WTC11 (cell line): ENCODE measurements around the gene KIAA1671. TPM values are rescaled to one million over a fixed set of nuclear protein-coding genes. Genes with fewer than 3 reads are reported as not detected.
A peak's percentile ranks its signal among the peaks of the same experiment; 100 is the strongest.

Experiments used
- ATAC-seq: fragments of 200-7000 bp; cut with Tn5 transposase; 2 replicates; pipeline ENCODE4 v1.10.0; 2021; ENCODE audit warnings: mild to moderate bottlenecking, moderate library complexity
- CTCF ChIA-PET: fragments of 300-600 bp; sonication (Branson Sonifier 250); formaldehyde crosslinking; loops from one replicate; lab custom pipeline; 2021; ENCODE audit warnings: antibody characterized with exemption; lab: Charles Lee
- POLR2A ChIA-PET: fragments of 350-600 bp; sonication (Branson Sonifier 250); formaldehyde crosslinking; loops from one replicate; lab custom pipeline; 2021; ENCODE audit warnings: antibody characterized with exemption; lab: Charles Lee
- DNase-seq: peaks from one replicate; pipeline ENCODE4 v3.0.0; 2021; ENCODE audit warnings: low spot score
- H3K27ac Mint-ChIP-seq: 2 replicates; pipeline ENCODE4 v1.8.0; 2021; ENCODE audit warnings: mixed read lengths
- H3K27me3 Mint-ChIP-seq: 2 replicates; pipeline ENCODE4 v1.8.0; 2021; ENCODE audit warnings: low read depth, mild to moderate bottlenecking, moderate library complexity, mixed read lengths
- H3K36me3 Mint-ChIP-seq: 2 replicates; pipeline ENCODE4 v1.8.0; 2021; ENCODE audit warnings: mixed read lengths
- H3K4me1 Mint-ChIP-seq: 2 replicates; pipeline ENCODE4 v1.8.0; 2022; ENCODE audit warnings: mixed read lengths
- H3K4me3 Mint-ChIP-seq: 2 replicates; pipeline ENCODE4 v1.8.0; 2021; ENCODE audit warnings: mild to moderate bottlenecking, moderate library complexity, mixed read lengths
- H3K9me3 Mint-ChIP-seq: 2 replicates; pipeline ENCODE4 v1.8.0; 2021; ENCODE audit warnings: mixed read lengths
- GABPB1 ChIP-seq: sonication (generic); formaldehyde crosslinking; IDR thresholded peaks from 2 replicates; pipeline ENCODE4 v1.8.1; 2023; ENCODE audit warnings: mild to moderate bottlenecking, missing genetic modification reagents
- GRHL2 ChIP-seq: fragments of 250-450 bp; sonication (Bioruptor Pico); IDR thresholded peaks from 2 replicates; pipeline ENCODE4 v1.8.0; 2022; ENCODE audit warnings: mild to moderate bottlenecking, moderate library complexity; ENCODE audit not compliant: insufficient replicate concordance, severe bottlenecking
- HMGA2 ChIP-seq: fragments of 250-450 bp; sonication (Bioruptor Pico); IDR thresholded peaks from 2 replicates; pipeline ENCODE4 v1.4.0; 2021; ENCODE audit warnings: mild to moderate bottlenecking, moderate library complexity
- NFE2L1 ChIP-seq: sonication (generic); formaldehyde crosslinking; IDR thresholded peaks from 2 replicates; pipeline ENCODE4 v1.8.1; 2023; ENCODE audit warnings: missing genetic modification reagents
- NFYB ChIP-seq: sonication (generic); formaldehyde crosslinking; conservative IDR thresholded peaks from 2 replicates; pipeline ENCODE4 v1.8.0; 2022; ENCODE audit warnings: low read depth, missing genetic modification reagents
- NR1H2 ChIP-seq: sonication (generic); formaldehyde crosslinking; IDR thresholded peaks from 2 replicates; pipeline ENCODE4 v1.9.0; 2021; ENCODE audit warnings: mild to moderate bottlenecking, moderate library complexity, missing genetic modification reagents
- PRRX2 ChIP-seq: fragments of 250-450 bp; sonication (Bioruptor Pico); IDR thresholded peaks from 2 replicates; pipeline ENCODE4 v1.8.0; 2021; ENCODE audit warnings: mild to moderate bottlenecking
- RORB ChIP-seq: fragments of 250-450 bp; sonication (Bioruptor Pico); IDR thresholded peaks from 2 replicates; pipeline ENCODE4 v1.9.0; 2021; ENCODE audit warnings: mild to moderate bottlenecking
- SP1 ChIP-seq: sonication (generic); formaldehyde crosslinking; conservative IDR thresholded peaks from 2 replicates; pipeline ENCODE4 v1.8.1; 2022; ENCODE audit warnings: missing genetic modification reagents
- ZNF138 ChIP-seq: sonication (generic); formaldehyde crosslinking; conservative IDR thresholded peaks from 2 replicates; pipeline ENCODE4 v1.8.1; 2022; ENCODE audit warnings: mild to moderate bottlenecking, moderate library complexity, missing genetic modification reagents
- ZNF317 ChIP-seq: sonication (generic); formaldehyde crosslinking; IDR thresholded peaks from 2 replicates; pipeline ENCODE4 v1.8.1; 2023; ENCODE audit warnings: low read depth, mild to moderate bottlenecking, moderate library complexity, missing genetic modification reagents, borderline replicate concordance
- ZNF396 ChIP-seq: fragments of 250-450 bp; sonication (Bioruptor Pico); IDR thresholded peaks from 2 replicates; pipeline ENCODE4 v1.8.0; 2021; ENCODE audit warnings: mild to moderate bottlenecking, moderate library complexity, borderline replicate concordance
- total RNA-seq: library from RNA; stranded (reverse); gene quantifications from 3 replicates; pipeline ENCODE4 v1.2.3, GENCODE V29; 2021
- TF ChIP-seq, protein P1 (sequence below): sonication (generic); formaldehyde crosslinking; IDR thresholded peaks from 2 replicates; pipeline ENCODE4 v1.8.0; 2022; ENCODE audit warnings: mild to moderate bottlenecking, missing genetic modification reagents
- TF ChIP-seq, protein P2 (sequence below): sonication (generic); formaldehyde crosslinking; IDR thresholded peaks from 2 replicates; pipeline ENCODE4 v1.8.1; 2023; ENCODE audit warnings: mild to moderate bottlenecking, missing genetic modification reagents, borderline replicate concordance
- TF ChIP-seq, protein P3 (sequence below): fragments of 250-450 bp; sonication (Bioruptor Pico); IDR thresholded peaks from 2 replicates; pipeline ENCODE4 v1.9.0; 2021; ENCODE audit warnings: mild to moderate bottlenecking
- TF ChIP-seq, protein P4 (sequence below): fragments of 250-450 bp; sonication (Bioruptor Pico); IDR thresholded peaks from 2 replicates; pipeline ENCODE4 v1.9.0; 2021; ENCODE audit warnings: mild to moderate bottlenecking, borderline replicate concordance
- TF ChIP-seq, protein P5 (sequence below): sonication (generic); formaldehyde crosslinking; IDR thresholded peaks from 2 replicates; pipeline ENCODE4 v1.8.1; 2023; ENCODE audit warnings: mild to moderate bottlenecking, missing genetic modification reagents, moderate library complexity

KIAA1671 gene
- total RNA-seq, 1 experiment from 2014 or later: 26.0 TPM

DNA sequence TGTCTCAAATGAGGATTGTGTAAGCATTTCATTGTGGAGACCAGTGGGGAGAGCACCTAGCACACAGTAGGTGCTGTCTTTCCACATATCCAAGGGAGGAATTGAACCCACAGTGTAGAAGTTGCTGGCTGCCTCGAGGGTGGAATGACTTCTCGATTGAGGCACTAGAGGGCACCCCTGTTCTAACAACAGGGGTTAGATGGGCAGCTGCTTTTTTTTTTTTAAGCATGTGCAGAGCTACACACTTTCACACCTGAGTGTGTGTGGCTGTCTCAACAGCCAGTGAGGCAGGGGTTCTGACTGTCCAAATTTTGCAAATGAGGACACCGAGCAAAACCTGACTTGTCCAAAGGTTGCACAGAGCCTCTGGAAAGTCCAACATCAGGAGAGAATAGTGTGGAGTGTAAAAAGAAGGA lies 128.9 kb downstream of the KIAA1671 start:
- H3K4me1 Mint-ChIP-seq: no peaks in the 10 kb centered on the region
- peak; percentile 68 for DNase-seq
- TF ChIP-seq, protein P1, sequence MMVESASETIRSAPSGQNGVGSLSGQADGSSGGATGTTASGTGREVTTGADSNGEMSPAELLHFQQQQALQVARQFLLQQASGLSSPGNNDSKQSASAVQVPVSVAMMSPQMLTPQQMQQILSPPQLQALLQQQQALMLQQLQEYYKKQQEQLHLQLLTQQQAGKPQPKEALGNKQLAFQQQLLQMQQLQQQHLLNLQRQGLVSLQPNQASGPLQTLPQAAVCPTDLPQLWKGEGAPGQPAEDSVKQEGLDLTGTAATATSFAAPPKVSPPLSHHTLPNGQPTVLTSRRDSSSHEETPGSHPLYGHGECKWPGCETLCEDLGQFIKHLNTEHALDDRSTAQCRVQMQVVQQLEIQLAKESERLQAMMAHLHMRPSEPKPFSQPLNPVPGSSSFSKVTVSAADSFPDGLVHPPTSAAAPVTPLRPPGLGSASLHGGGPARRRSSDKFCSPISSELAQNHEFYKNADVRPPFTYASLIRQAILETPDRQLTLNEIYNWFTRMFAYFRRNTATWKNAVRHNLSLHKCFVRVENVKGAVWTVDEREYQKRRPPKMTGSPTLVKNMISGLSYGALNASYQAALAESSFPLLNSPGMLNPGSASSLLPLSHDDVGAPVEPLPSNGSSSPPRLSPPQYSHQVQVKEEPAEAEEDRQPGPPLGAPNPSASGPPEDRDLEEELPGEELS (CRISPR knock-in tag): no peak
- no peaks in the 10 kb centered on the region; the same call in 1 of the 2 replicates for H3K27me3 Mint-ChIP-seq
- ATAC-seq: peak; percentile 68
- no peaks in the 10 kb centered on the region for H3K9me3 Mint-ChIP-seq
- CTCF ChIA-PET: interaction anchor here (0.6 to 3.4 kb wide), 30 partner anchors 9 to 692 kb away, joined by 3 to 29 read pairs (median 4); no protein-coding TSS in a partner anchor
- POLR2A ChIA-PET: no interaction called here
- H3K36me3 Mint-ChIP-seq: no peaks in the 10 kb centered on the region
- no peak overlapping the region for H3K4me3 Mint-ChIP-seq
- no peak overlapping the region for H3K27ac Mint-ChIP-seq

DNA sequence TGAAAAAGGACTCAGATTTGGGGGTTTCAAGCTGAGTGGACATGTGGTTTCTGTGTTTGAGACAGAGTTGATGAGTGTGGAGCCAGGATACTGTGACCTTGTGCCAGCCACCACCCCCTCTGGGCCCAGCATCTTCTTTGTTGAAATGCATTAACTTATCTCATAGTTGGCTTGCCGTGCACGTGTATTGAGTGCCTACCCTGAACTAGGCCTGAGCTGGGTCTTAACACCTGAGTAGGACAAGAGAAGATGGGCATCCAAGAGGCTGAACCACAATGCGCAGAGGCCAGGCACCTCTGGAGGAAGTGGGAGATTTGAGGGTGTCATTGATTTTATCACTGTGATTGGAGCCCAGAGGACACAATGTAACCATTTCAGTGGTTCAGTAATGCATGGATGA lies 129.6 kb downstream of the KIAA1671 start:
- Mint-ChIP-seq H3K9me3 (no peaks in the 10 kb centered on the region), H3K36me3 (no peaks in the 10 kb centered on the region), H3K4me1 (no peaks in the 10 kb centered on the region), H3K4me3 (no peak overlapping the region), H3K27ac (no peak overlapping the region), H3K27me3 (no peaks in the 10 kb centered on the region; the same call in 1 of the 2 replicates)
- POLR2A ChIA-PET: no interaction called here
- CTCF ChIA-PET: interaction anchor here (0.6 to 3.4 kb wide), 27 partner anchors 8 to 691 kb away, joined by 3 to 29 read pairs (median 4); no protein-coding TSS in a partner anchor
- TF ChIP-seq PRRX2 (CRISPR knock-in tag) (no peak), NFE2L1 (CRISPR knock-in tag) (no peak), RORB (no peak), HMGA2 (no peak), ZNF317 (CRISPR knock-in tag) (no peak), GRHL2 (no peak), ZNF396 (CRISPR knock-in tag) (no peak)
- TF ChIP-seq, protein P2, sequence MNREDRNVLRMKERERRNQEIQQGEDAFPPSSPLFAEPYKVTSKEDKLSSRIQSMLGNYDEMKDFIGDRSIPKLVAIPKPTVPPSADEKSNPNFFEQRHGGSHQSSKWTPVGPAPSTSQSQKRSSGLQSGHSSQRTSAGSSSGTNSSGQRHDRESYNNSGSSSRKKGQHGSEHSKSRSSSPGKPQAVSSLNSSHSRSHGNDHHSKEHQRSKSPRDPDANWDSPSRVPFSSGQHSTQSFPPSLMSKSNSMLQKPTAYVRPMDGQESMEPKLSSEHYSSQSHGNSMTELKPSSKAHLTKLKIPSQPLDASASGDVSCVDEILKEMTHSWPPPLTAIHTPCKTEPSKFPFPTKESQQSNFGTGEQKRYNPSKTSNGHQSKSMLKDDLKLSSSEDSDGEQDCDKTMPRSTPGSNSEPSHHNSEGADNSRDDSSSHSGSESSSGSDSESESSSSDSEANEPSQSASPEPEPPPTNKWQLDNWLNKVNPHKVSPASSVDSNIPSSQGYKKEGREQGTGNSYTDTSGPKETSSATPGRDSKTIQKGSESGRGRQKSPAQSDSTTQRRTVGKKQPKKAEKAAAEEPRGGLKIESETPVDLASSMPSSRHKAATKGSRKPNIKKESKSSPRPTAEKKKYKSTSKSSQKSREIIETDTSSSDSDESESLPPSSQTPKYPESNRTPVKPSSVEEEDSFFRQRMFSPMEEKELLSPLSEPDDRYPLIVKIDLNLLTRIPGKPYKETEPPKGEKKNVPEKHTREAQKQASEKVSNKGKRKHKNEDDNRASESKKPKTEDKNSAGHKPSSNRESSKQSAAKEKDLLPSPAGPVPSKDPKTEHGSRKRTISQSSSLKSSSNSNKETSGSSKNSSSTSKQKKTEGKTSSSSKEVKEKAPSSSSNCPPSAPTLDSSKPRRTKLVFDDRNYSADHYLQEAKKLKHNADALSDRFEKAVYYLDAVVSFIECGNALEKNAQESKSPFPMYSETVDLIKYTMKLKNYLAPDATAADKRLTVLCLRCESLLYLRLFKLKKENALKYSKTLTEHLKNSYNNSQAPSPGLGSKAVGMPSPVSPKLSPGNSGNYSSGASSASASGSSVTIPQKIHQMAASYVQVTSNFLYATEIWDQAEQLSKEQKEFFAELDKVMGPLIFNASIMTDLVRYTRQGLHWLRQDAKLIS (CRISPR knock-in tag): no peak
- ATAC-seq: no peak
- DNase-seq: no peak

DNA sequence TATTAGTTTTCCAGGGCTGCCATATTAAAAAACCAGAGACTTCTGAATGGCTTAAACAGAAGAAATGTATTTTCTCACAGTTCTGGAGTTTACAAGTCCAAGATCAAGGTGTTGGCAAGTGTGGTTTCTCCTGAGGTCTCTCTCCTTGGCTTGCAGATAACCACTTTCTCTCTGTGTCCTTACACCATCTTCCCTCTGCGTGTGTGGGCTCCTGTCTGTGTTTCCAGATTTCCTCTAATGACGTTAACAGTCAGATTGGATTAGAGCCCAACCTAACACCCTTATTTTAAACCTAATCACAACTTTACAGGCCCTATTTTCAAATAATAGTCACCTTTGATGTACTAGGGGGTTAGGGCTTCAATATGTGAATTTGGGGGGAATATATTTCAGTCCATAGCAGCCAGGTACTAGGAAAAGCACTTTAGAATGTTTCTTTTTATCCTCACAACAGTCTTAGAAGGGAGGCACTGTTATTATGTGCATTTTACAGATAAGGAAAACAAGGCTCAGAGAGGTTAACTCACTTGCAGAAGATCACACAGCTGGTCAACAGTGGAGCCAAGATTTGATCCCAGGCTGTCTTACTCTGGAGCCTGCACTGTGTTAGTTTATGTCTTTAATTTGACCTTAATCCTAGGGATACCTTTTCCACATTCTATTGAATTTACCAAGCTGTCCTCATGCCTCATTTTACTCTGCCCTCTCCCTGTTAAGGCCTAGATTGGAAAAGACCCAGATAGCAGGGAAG lies 130.7 kb downstream of the KIAA1671 start:
- H3K4me1 Mint-ChIP-seq: no peaks in the 10 kb centered on the region
- H3K4me3 Mint-ChIP-seq: no peak overlapping the region
- no peaks in the 10 kb centered on the region for H3K9me3 Mint-ChIP-seq
- CTCF ChIA-PET: interaction anchor here (2.4 to 3.2 kb wide), 2 partner anchors 28 to 47 kb away, joined by 9 to 29 read pairs; no protein-coding TSS in a partner anchor
- no peaks in the 10 kb centered on the region for H3K36me3 Mint-ChIP-seq
- H3K27ac Mint-ChIP-seq: no peak overlapping the region
- H3K27me3 Mint-ChIP-seq: no peaks in the 10 kb centered on the region; the same call in 1 of the 2 replicates
- DNase-seq: no peak
- ATAC-seq: no peak
- POLR2A ChIA-PET: no interaction called here
- TF ChIP-seq NFYB (CRISPR knock-in tag): no peak
- TF ChIP-seq NR1H2 (CRISPR knock-in tag): no peak
- no peak for TF ChIP-seq SP1 (CRISPR knock-in tag)
- TF ChIP-seq, protein P3, sequence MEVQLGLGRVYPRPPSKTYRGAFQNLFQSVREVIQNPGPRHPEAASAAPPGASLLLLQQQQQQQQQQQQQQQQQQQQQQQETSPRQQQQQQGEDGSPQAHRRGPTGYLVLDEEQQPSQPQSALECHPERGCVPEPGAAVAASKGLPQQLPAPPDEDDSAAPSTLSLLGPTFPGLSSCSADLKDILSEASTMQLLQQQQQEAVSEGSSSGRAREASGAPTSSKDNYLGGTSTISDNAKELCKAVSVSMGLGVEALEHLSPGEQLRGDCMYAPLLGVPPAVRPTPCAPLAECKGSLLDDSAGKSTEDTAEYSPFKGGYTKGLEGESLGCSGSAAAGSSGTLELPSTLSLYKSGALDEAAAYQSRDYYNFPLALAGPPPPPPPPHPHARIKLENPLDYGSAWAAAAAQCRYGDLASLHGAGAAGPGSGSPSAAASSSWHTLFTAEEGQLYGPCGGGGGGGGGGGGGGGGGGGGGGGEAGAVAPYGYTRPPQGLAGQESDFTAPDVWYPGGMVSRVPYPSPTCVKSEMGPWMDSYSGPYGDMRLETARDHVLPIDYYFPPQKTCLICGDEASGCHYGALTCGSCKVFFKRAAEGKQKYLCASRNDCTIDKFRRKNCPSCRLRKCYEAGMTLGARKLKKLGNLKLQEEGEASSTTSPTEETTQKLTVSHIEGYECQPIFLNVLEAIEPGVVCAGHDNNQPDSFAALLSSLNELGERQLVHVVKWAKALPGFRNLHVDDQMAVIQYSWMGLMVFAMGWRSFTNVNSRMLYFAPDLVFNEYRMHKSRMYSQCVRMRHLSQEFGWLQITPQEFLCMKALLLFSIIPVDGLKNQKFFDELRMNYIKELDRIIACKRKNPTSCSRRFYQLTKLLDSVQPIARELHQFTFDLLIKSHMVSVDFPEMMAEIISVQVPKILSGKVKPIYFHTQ (CRISPR knock-in tag): no peak
- TF ChIP-seq GABPB1 (CRISPR knock-in tag): no peak
- TF ChIP-seq ZNF138 (CRISPR knock-in tag): no peak
- TF ChIP-seq, protein P4, sequence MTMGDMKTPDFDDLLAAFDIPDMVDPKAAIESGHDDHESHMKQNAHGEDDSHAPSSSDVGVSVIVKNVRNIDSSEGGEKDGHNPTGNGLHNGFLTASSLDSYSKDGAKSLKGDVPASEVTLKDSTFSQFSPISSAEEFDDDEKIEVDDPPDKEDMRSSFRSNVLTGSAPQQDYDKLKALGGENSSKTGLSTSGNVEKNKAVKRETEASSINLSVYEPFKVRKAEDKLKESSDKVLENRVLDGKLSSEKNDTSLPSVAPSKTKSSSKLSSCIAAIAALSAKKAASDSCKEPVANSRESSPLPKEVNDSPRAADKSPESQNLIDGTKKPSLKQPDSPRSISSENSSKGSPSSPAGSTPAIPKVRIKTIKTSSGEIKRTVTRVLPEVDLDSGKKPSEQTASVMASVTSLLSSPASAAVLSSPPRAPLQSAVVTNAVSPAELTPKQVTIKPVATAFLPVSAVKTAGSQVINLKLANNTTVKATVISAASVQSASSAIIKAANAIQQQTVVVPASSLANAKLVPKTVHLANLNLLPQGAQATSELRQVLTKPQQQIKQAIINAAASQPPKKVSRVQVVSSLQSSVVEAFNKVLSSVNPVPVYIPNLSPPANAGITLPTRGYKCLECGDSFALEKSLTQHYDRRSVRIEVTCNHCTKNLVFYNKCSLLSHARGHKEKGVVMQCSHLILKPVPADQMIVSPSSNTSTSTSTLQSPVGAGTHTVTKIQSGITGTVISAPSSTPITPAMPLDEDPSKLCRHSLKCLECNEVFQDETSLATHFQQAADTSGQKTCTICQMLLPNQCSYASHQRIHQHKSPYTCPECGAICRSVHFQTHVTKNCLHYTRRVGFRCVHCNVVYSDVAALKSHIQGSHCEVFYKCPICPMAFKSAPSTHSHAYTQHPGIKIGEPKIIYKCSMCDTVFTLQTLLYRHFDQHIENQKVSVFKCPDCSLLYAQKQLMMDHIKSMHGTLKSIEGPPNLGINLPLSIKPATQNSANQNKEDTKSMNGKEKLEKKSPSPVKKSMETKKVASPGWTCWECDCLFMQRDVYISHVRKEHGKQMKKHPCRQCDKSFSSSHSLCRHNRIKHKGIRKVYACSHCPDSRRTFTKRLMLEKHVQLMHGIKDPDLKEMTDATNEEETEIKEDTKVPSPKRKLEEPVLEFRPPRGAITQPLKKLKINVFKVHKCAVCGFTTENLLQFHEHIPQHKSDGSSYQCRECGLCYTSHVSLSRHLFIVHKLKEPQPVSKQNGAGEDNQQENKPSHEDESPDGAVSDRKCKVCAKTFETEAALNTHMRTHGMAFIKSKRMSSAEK (CRISPR knock-in tag): no peak
- no peak for TF ChIP-seq HMGA2
- TF ChIP-seq, protein P5, sequence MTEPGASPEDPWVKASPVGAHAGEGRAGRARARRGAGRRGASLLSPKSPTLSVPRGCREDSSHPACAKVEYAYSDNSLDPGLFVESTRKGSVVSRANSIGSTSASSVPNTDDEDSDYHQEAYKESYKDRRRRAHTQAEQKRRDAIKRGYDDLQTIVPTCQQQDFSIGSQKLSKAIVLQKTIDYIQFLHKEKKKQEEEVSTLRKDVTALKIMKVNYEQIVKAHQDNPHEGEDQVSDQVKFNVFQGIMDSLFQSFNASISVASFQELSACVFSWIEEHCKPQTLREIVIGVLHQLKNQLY (CRISPR knock-in tag): no peak
